ENCODE results near the gene APC2.
"Not testable (repeated sequence)": the region's sequence is repeated elsewhere in the genome, so short reads cannot be mapped to it uniquely, and the experiment has no call there.

APC2 gene

DNA sequence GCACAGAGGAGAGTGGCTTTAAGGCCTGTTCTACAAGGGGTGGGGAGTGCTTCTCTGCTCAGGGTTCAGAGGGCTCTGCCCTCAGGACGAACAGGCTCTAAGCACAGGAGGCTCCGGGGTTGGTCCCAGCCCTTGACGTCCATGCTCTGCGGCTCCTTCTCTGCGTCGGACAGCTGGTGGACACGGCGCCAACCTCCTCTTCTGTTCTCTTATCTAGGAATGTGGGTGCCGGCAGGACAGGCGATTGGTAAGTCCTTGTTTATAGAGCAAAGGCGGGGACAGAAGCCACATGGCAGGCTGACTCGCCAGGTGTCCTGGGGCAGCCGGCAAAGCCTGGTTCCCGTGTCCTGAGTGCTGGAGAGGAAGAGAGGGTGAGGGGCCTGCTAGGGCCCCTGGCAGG, 20.2 kb upstream of the APC2 start:
- peaks cover 91% of the 10 kb centered on the region for H3K36me3 ChIP-seq (replicated peaks)
- H3K4me1 ChIP-seq, result no peaks in the 10 kb centered on the region
- no peaks in the 10 kb centered on the region for H3K27me3 ChIP-seq (ENCODE audit: low read depth)
- in situ Hi-C loops (cut with MboI; ENCODE audit: low sequenced_read_pairs), result no loop called here
- no peak overlapping the region for H3K4me3 ChIP-seq
- no peaks in the 10 kb centered on the region for H3K9me3 ChIP-seq
- DNase-seq (ENCODE audit: low spot score in 2 of 2), result no peak

DNA sequence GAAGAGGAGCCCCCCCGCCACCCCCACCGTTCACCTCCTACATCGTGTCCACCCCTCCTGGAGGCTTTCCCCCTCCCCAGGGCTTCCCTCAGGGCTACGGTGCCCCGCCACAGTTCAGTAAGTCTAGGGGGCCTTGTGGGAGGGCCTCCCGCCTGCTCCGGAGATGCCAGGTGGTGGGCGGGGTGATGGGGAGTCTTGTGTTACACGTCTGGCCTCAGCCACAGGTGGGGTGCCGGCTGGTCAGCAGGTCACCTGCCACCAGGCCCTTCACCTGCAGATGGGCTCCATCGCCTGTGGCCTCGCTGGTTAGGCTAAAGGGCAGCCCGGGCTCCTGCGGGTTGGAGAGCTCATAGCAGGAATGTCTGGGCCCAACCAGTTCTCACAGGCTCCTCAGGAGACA, 19.7 kb upstream of the APC2 start:
- Histone ChIP-seq H3K9me3 (no peaks in the 10 kb centered on the region), H3K4me1 (no peaks in the 10 kb centered on the region), H3K4me3 (no peak overlapping the region), H3K27me3 (ENCODE audit: low read depth) (no peaks in the 10 kb centered on the region), H3K36me3 (replicated peaks) (peaks cover 87% of the 10 kb centered on the region)
- in situ Hi-C loops (cut with MboI; ENCODE audit: low sequenced_read_pairs), result no loop called here
- no peak for DNase-seq (ENCODE audit: low spot score in 2 of 2)

GRCh38 chr19:1431759-1432506, 18.0 kb upstream of the APC2 start:
- in situ Hi-C loops (cut with MboI; ENCODE audit: low sequenced_read_pairs), result no loop called here
- Histone ChIP-seq H3K4me3 (no peak overlapping the region), H3K9me3 (no peaks in the 10 kb centered on the region), H3K36me3 (replicated peaks) (peaks cover 79% of the 10 kb centered on the region), H3K27me3 (ENCODE audit: low read depth) (no peaks in the 10 kb centered on the region), H3K4me1 (no peaks in the 10 kb centered on the region)
- no peak for DNase-seq (ENCODE audit: low spot score in 2 of 2)

DNA sequence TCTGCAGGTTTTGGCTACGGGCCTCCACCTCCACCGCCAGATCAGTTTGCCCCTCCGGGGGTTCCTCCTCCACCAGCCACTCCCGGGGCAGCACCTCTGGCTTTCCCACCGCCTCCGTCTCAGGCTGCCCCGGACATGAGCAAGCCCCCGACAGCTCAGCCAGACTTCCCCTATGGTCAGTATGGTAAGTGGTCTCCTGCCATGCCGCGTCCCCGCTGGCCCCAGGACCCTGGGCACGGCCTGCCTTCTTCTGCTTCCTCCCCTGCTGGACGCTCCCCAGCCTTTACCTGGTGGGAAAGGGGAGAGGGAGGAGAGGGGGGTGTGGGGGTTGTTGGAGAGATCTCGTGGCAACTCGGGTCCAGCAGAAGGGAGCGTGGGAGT, 17.4 kb upstream of the APC2 start:
- H3K27me3 ChIP-seq (ENCODE audit: low read depth), result no peaks in the 10 kb centered on the region
- H3K4me1 ChIP-seq, result no peaks in the 10 kb centered on the region
- H3K36me3 ChIP-seq (replicated peaks), result peaks cover 74% of the 10 kb centered on the region
- in situ Hi-C loops (cut with MboI; ENCODE audit: low sequenced_read_pairs), result no loop called here
- H3K4me3 ChIP-seq, result no peak overlapping the region
- no peak for DNase-seq (ENCODE audit: low spot score in 2 of 2)
- no peaks in the 10 kb centered on the region for H3K9me3 ChIP-seq

DNA sequence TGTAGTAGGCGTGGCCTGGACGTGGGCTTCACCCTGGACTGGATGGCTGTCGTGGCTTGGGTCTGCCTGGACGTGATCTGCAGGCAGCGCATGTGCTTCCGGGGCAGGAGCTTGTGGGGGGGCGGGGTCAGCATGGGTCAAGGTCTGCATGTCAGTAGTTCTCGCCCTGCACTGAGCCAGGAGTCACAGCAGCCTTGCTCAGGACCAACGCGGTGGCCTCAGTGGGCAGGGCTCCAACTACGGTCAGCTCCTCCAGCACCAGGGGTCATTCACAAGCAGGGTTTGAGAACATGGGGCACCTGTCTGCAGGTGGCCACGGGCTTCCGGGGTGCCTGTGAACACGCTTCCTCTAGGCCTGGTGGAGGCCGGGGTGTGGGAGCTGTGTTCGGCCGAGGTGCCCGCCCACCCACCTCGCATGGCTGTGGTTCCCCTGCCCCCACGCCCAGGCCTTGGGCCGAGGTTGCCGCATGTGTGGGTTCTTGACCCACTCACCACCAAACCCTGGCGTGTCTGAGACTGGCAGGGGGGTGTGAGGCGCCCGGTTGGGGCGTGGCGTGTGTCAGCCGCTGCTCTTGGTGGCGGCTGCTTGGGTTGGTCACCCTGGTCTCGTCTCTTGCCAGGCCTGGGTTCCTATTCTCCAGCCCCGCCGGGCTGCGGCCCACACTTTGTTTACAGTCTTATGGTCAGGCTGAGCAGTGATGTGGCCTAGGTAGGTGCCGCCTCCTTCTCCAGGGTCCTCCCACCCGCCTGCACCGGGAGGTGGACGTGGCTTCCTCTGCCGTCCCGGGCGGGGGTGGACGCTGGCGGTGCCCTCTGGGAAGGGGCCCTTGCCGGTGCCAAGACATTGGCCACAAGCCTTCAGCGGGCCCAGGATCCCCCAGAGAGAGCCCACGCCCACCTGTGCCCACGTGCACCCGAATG, 16.5 kb upstream of the APC2 start:
- Histone ChIP-seq H3K36me3 (replicated peaks) (peaks cover 68% of the 10 kb centered on the region), H3K9me3 (no peaks in the 10 kb centered on the region)
- in situ Hi-C loops (cut with MboI; ENCODE audit: low sequenced_read_pairs), result no loop called here

GRCh38 chr19:1434040-1434366, 15.9 kb upstream of the APC2 start:
- no peak for DNase-seq (ENCODE audit: low spot score in 2 of 2)
- no peaks in the 10 kb centered on the region for H3K27me3 ChIP-seq (ENCODE audit: low read depth)
- no peak overlapping the region for H3K4me3 ChIP-seq
- no peaks in the 10 kb centered on the region for H3K9me3 ChIP-seq
- H3K36me3 ChIP-seq (replicated peaks), result peaks cover 68% of the 10 kb centered on the region
- in situ Hi-C loops (cut with MboI; ENCODE audit: low sequenced_read_pairs), result no loop called here
- H3K4me1 ChIP-seq, result no peaks in the 10 kb centered on the region

More for the DNA sequence above, 16.5 kb upstream of the APC2 start:
- H3K4me1 ChIP-seq, result no peaks in the 10 kb centered on the region
- H3K27me3 ChIP-seq (ENCODE audit: low read depth), result no peaks in the 10 kb centered on the region
- DNase-seq (ENCODE audit: low spot score in 2 of 2), result no peak
- no peak overlapping the region for H3K4me3 ChIP-seq

- Histone ChIP-seq H3K36me3 (replicated peaks) (peaks cover 68% of the 10 kb centered on the region), H3K4me3 (no peak overlapping the region), H3K4me1 (no peaks in the 10 kb centered on the region), H3K9me3 (no peaks in the 10 kb centered on the region), H3K27me3 (ENCODE audit: low read depth) (no peaks in the 10 kb centered on the region)
- no peak for DNase-seq (ENCODE audit: low spot score in 2 of 2)
- in situ Hi-C loops (cut with MboI; ENCODE audit: low sequenced_read_pairs), result no loop called here
Observed at GRCh38 chr19:1434577-1435060, 15.3 kb upstream of the APC2 start.

GRCh38 chr19:1435378-1435989, 14.4 kb upstream of the APC2 start:
- Histone ChIP-seq H3K4me3 (no peak overlapping the region), H3K9me3 (no peaks in the 10 kb centered on the region), H3K27me3 (ENCODE audit: low read depth) (no peaks in the 10 kb centered on the region), H3K4me1 (peaks cover 6% of the 10 kb centered on the region), H3K36me3 (replicated peaks) (peaks cover 70% of the 10 kb centered on the region)
- no peak for DNase-seq (ENCODE audit: low spot score in 2 of 2)
- in situ Hi-C loops (cut with MboI; ENCODE audit: low sequenced_read_pairs), result no loop called here

GRCh38 chr19:1437609-1438008, 12.3 kb upstream of the APC2 start:
- Histone ChIP-seq H3K9me3 (no peaks in the 10 kb centered on the region), H3K4me1 (peaks cover 9% of the 10 kb centered on the region), H3K36me3 (replicated peaks) (peaks cover 70% of the 10 kb centered on the region), H3K4me3 (peak overlapping the region; percentile 99), H3K27me3 (ENCODE audit: low read depth) (no peaks in the 10 kb centered on the region)
- in situ Hi-C loops (cut with MboI; ENCODE audit: low sequenced_read_pairs), result no loop called here
- no peak for DNase-seq (ENCODE audit: low spot score in 2 of 2)

DNA sequence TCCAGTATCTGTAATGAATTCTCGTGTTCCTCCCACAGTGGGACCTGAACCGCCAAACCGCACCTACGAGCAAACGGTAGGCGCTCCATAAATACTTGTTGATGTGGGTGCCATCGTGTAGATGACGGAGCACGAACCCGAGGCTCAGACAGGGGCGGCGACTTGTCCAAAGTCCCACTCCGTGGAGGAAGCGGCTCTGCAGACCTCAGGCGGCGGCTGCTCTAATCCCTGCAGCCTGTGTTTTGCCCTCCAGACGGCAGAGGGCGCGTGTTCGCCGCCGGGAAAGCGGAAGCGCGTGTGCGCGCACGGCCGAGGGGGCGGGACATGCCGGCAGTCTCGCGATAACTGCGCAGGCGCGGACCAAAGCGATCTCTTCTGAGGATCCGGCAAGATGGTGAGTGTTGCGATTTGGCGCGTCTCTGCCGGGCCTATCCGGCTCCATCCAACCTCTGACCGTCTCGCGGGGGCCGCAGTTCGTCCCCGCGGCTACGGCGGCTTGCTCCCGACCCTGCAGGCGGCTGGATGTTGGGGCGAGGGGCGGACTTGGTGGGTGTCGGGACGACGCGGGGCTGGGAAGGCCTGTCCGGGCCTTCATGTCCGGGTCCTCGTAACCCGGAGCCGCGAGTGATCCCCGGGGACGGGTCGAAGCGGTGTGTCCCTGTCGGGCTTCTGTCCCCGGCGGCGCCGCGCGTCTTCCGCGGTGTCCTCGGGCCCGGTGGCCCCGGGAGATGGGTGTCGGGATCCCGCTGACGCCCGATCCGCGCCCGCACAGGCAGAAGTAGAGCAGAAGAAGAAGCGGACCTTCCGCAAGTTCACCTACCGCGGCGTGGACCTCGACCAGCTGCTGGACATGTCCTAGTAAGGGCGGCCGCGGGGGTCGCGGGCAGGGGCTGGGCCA, 11.6 kb upstream of the APC2 start, which contains the start of gene RPS15:
Gene RPS15 (plus strand): TSS at position 362 of the 898 bp plus-strand sequence. CDS start 30 bp downstream, at position 392.
- H3K27me3 ChIP-seq (ENCODE audit: low read depth), result no peaks in the 10 kb centered on the region
- peak; percentile 80 to 95 for DNase-seq (ENCODE audit: low spot score in 2 of 2)
- H3K9me3 ChIP-seq, result no peaks in the 10 kb centered on the region
- in situ Hi-C loops (cut with MboI; ENCODE audit: low sequenced_read_pairs), result no loop called here
- peaks cover 10% of the 10 kb centered on the region for H3K4me1 ChIP-seq
- peak within 1 kb of the TSS; percentile 99 for H3K4me3 ChIP-seq
- H3K36me3 ChIP-seq (replicated peaks), result peaks cover 68% of the 10 kb centered on the region

GRCh38 chr19:1438933-1439354, 11.0 kb upstream of the APC2 start:
- no peaks in the 10 kb centered on the region for H3K9me3 ChIP-seq
- peaks cover 16% of the 10 kb centered on the region for H3K4me1 ChIP-seq
- H3K36me3 ChIP-seq (replicated peaks), result peaks cover 67% of the 10 kb centered on the region
- DNase-seq (ENCODE audit: low spot score in 2 of 2), result no peak
- in situ Hi-C loops (cut with MboI; ENCODE audit: low sequenced_read_pairs), result no loop called here
- H3K27me3 ChIP-seq (ENCODE audit: low read depth), result no peaks in the 10 kb centered on the region
- peak overlapping the region; percentile 99 for H3K4me3 ChIP-seq

DNA sequence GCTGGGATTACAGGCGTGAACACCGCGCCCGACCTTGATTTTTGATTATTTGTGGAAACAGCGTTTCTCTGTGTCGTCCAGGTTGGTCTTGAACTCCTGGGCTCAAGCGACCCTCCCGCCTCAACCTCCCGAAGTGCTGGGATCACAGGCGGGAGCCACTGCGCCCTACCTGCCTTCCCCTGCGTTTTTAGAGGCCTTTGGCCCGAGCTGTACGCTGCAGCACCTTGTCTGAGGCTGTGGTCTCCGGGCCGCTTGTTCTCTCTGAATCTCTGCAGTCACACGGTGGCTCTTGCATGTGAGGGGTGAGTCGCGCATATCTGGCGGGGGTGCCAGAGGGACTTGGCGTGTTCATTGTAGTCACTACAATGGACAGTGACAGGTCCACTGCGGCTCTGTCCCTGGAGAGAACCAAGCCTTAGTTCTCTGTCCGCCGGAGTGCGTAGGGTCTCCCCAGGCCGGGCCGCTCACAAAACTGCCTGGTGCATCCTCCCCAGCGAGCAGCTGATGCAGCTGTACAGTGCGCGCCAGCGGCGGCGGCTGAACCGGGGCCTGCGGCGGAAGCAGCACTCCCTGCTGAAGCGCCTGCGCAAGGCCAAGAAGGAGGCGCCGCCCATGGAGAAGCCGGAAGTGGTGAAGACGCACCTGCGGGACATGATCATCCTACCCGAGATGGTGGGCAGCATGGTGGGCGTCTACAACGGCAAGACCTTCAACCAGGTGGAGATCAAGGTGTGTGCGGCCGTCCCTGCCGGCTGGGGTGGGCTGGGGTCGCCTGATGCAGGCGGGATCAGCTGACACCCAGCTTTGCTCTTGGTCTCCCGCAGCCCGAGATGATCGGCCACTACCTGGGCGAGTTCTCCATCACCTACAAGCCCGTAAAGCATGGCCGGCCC, 10.2 kb upstream of the APC2 start:
- Histone ChIP-seq H3K4me3 (peak overlapping the region; percentile 99), H3K4me1 (peaks cover 20% of the 10 kb centered on the region), H3K36me3 (replicated peaks) (peaks cover 60% of the 10 kb centered on the region)
- in situ Hi-C loops (cut with MboI; ENCODE audit: low sequenced_read_pairs); DNase-seq (ENCODE audit: low spot score in 2 of 2); H3K27me3 ChIP-seq (ENCODE audit: low read depth); H3K9me3 ChIP-seq: not testable (repeated sequence)
